Upper lobe of left lung (tissue), 6 donors: ENCODE measurements around the gene NTN1. TPM values are rescaled to one million over a fixed set of nuclear protein-coding genes. Genes with fewer than 3 reads are reported as not detected.

Source experiments
- ATAC-seq, 2 donors: fragments of 200-7000 bp; cut with Tn5 transposase; one replicate each; pipeline ENCODE4 v1.9.1; 2022; ENCODE audit warnings: mild to moderate bottlenecking in 2 of 2, moderate library complexity in 2 of 2; ENCODE audit not compliant: low FRiP score in 2 of 2
- DNase-seq, 2 donors: peaks; one replicate each; pipeline ENCODE4 v3.0.0-alpha.2; 2019 to 2020
- H3K27ac ChIP-seq, 4 donors: fragments of 200-600 bp; sonication (generic); one replicate each; pipeline ENCODE4 v1.5.1; 2016 to 2019
- H3K27me3 ChIP-seq, 4 donors: fragments of 200-600 bp; sonication (generic); one replicate each; pipeline ENCODE4 v1.5.1; 2017 to 2019
- H3K36me3 ChIP-seq, 4 donors: fragments of 200-600 bp; sonication (generic); one replicate each; pipeline ENCODE4 v1.5.1; 2016 to 2019
- H3K4me1 ChIP-seq, 4 donors: fragments of 200-600 bp; sonication (generic); one replicate each; pipeline ENCODE4 v1.5.1; 2018 to 2019
- H3K4me3 ChIP-seq, 4 donors: fragments of 200-600 bp; sonication (generic); one replicate each; pipeline ENCODE4 v1.5.1; 2017 to 2019; ENCODE audit warnings: mild to moderate bottlenecking in 2 of 4, moderate library complexity in 1 of 4
- H3K9me3 ChIP-seq, 4 donors: fragments of 200-600 bp; sonication (generic); one replicate each; pipeline ENCODE4 v1.5.1; 2018 to 2019
- EP300 ChIP-seq, 4 donors: sonication (generic); formaldehyde crosslinking; IDR thresholded peaks; one replicate each; pipeline ENCODE4 v1.5.1; 2017; ENCODE audit warnings: antibody characterized with exemption in 4 of 4, control low read depth in 2 of 4
- POLR2A ChIP-seq, 4 donors: fragments of 450-650 bp; IDR thresholded peaks; one replicate each; pipeline ENCODE4 v1.5.1; 2016 to 2017; ENCODE audit warnings: antibody characterized with exemption in 4 of 4, mild to moderate bottlenecking in 2 of 4
- POLR2AphosphoS5 ChIP-seq, 2 donors: sonication (generic); formaldehyde crosslinking; IDR thresholded peaks; one replicate each; pipeline ENCODE4 v1.5.1; 2017; ENCODE audit warnings: antibody characterized with exemption in 2 of 2
- WGBS, 2 donors: methylation state at CpG; one replicate each; pipeline ENCODE4 v1.1.5; 2017 to 2018; 5-methylcytosine and 5-hydroxymethylcytosine counted together
- total RNA-seq, 6 donors: library from RNA; depleted of rRNA in 4 of 6; stranded (reverse); fragments of >200 nt in 4 of 6; gene quantifications; one replicate each; pipeline versions ENCODE4 v1.1.0 to v1.2.1, GENCODE V29; 2016 to 2021
- TF ChIP-seq, protein P1 (sequence below), 6 experiments: fragments of 450-650 bp in 4 of 6; fragments of 200-600 bp in 2 of 6; sonication (generic) in 2 of 6; IDR thresholded peaks; one replicate each; pipeline ENCODE4 v1.5.1; 2016 to 2019; ENCODE audit warnings: antibody characterized with exemption in 6 of 6
- donor health status: DM: no; HTN: no; CAD: no; lungs with moderate emphysema.
- donor health status: DM: no; HTN: yes; CAD: no; lungs with severe emphysema.

Gene NTN1
- total RNA-seq, 6 donors from 2014 or later: 2.6 to 9.1 (median 4.1) TPM

- WGBS, 2 donors: 41 to 74% methylated on average over 2 to 5 of the region's 5 CpGs
- DNase-seq (no peak), ATAC-seq (no peak)
- H3K27me3 ChIP-seq: no peaks in the 10 kb centered on the region
- H3K9me3 ChIP-seq: no peaks in the 10 kb centered on the region
- H3K4me3 ChIP-seq: no peak overlapping the region
- no peak overlapping the region for H3K27ac ChIP-seq
- TF ChIP-seq POLR2A (IDR thresholded peaks at IDR 0.05) (no peak), EP300 (IDR thresholded peaks at IDR 0.05) (no peak), POLR2AphosphoS5 (IDR thresholded peaks at IDR 0.05) (no peak)
- TF ChIP-seq, protein P1, sequence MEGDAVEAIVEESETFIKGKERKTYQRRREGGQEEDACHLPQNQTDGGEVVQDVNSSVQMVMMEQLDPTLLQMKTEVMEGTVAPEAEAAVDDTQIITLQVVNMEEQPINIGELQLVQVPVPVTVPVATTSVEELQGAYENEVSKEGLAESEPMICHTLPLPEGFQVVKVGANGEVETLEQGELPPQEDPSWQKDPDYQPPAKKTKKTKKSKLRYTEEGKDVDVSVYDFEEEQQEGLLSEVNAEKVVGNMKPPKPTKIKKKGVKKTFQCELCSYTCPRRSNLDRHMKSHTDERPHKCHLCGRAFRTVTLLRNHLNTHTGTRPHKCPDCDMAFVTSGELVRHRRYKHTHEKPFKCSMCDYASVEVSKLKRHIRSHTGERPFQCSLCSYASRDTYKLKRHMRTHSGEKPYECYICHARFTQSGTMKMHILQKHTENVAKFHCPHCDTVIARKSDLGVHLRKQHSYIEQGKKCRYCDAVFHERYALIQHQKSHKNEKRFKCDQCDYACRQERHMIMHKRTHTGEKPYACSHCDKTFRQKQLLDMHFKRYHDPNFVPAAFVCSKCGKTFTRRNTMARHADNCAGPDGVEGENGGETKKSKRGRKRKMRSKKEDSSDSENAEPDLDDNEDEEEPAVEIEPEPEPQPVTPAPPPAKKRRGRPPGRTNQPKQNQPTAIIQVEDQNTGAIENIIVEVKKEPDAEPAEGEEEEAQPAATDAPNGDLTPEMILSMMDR (IDR thresholded peaks at IDR 0.05): no peak
- peaks cover 6 to 12% (median 10%) of the 10 kb centered on the region in 4 donors for H3K4me1 ChIP-seq
- H3K36me3 ChIP-seq: no peaks in the 10 kb centered on the region
Measured at GRCh38 chr17:9204637-9205329, 183.5 kb downstream of the NTN1 start.

GRCh38 chr17:9205520-9206409, 184.5 kb downstream of the NTN1 start:
- H3K27me3 ChIP-seq: no peaks in the 10 kb centered on the region
- H3K36me3 ChIP-seq: no peaks in the 10 kb centered on the region
- TF ChIP-seq POLR2A (IDR thresholded peaks at IDR 0.05): no peak
- no peak for TF ChIP-seq EP300 (IDR thresholded peaks at IDR 0.05)
- TF ChIP-seq, protein P1 (IDR thresholded peaks at IDR 0.05): no peak
- no peak for TF ChIP-seq POLR2AphosphoS5 (IDR thresholded peaks at IDR 0.05)
- no peak overlapping the region for H3K4me3 ChIP-seq
- H3K4me1 ChIP-seq: peaks cover 6 to 12% (median 10%) of the 10 kb centered on the region in 4 donors
- DNase-seq: no peak
- no peak overlapping the region for H3K27ac ChIP-seq
- 83 to 85% methylated on average over 8 to 14 of the region's 14 CpGs for WGBS, 2 donors
- no peak for ATAC-seq
- H3K9me3 ChIP-seq: no peaks in the 10 kb centered on the region

GRCh38 chr17:9206410-9206703, 185.0 kb downstream of the NTN1 start:
- no peak for TF ChIP-seq POLR2AphosphoS5 (IDR thresholded peaks at IDR 0.05)
- no peak for TF ChIP-seq EP300 (IDR thresholded peaks at IDR 0.05)
- TF ChIP-seq, protein P1 (IDR thresholded peaks at IDR 0.05): no peak
- TF ChIP-seq POLR2A (IDR thresholded peaks at IDR 0.05): no peak
- no peaks in the 10 kb centered on the region for H3K9me3 ChIP-seq
- no peak overlapping the region for H3K4me3 ChIP-seq
- ATAC-seq (peak in 1 of 2 donors; percentile 17), DNase-seq (peak in 1 of 2 donors; percentile 54)
- H3K27me3 ChIP-seq: no peaks in the 10 kb centered on the region
- peaks cover 6 to 12% (median 10%) of the 10 kb centered on the region in 4 donors for H3K4me1 ChIP-seq
- H3K36me3 ChIP-seq: no peaks in the 10 kb centered on the region
- no peak overlapping the region for H3K27ac ChIP-seq
- whole genome bisulfite sequencing, 2 donors: 54 to 64% methylated on average over 5 to 8 of the region's 8 CpGs

DNA sequence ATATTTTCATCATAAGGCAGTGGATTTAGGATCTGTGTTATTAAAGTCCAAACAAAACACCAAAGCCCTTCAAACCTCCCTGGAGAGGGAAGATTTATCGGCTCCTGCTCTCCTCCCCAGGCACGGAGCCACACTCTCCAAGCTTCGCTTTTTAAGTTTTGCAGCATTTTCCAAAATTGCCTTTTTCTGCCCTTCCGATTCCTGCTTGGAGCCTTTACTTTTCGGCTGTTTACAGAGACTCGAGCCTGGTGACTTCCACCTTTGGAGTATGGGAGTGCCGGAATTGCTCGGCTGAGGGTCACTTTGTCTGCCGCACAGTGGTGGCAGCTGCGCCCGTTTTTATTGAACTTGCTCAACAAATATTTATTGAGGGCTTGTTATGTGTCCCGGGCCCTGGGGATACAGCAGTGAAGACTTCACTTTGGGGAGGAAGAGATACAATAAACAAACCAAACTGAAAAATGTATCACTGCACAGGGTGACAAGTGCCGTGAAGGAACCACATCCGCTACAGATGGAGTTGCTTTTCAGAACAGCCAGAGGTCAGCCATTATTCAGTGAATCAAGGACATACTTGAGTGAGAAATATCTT, 185.5 kb downstream of the NTN1 start:
- WGBS, 2 donors: 37 to 39% methylated on average over 14 of the region's 14 CpGs
- Histone ChIP-seq H3K27me3 (no peaks in the 10 kb centered on the region), H3K4me3 (no peak overlapping the region), H3K9me3 (no peaks in the 10 kb centered on the region), H3K4me1 (peaks cover 6 to 12% (median 10%) of the 10 kb centered on the region in 4 donors), H3K27ac (no peak overlapping the region), H3K36me3 (no peaks in the 10 kb centered on the region)
- no peak for DNase-seq
- ATAC-seq: no peak
- TF ChIP-seq, protein P1 (IDR thresholded peaks at IDR 0.05): no peak
- TF ChIP-seq POLR2AphosphoS5 (IDR thresholded peaks at IDR 0.05) (no peak), EP300 (IDR thresholded peaks at IDR 0.05) (no peak), POLR2A (IDR thresholded peaks at IDR 0.05) (no peak)
